ENCODE measurements around the gene TRHDE.

Gene TRHDE

DNA sequence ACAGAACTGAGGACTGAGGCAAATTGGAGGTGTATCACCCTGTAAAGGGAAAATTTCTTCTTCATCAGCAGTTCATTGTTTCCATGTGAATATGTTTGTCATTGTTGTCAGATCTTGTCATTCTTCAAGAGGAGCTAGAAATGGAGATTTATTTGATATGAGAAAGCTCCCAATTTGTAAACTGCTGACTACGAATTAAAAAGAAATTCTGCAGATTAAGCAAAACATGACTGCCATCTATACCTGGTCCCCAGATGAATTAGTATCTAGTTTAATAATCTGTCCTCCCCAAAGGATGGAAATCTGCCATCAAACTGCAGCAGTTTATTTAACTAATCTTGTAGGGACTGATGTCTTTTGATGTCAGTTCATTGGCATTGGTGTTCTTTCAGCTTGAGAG is 162.8 kb downstream of the TRHDE start:
- no peak for DNase-seq

DNA sequence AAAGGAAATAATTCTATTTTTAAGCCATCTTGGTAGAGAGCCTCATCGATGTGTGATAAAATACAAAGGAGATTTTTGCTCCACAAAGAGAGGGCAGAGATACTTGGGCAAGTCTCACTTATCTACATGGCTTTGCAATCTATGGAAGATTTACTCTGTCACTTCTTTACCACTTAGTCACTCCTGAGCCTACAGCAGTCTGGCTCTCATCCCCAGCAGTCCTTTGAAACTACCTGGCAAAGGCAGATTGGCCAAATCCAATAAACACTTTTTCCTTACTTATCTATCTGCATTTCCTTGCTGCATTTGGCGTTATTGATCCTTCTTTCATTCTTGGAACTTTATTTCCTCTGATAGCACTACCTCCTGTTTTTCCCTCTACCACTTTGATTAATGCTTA is 170.0 kb downstream of the TRHDE start:
- no peak for DNase-seq

GRCh38 chr12:72444125-72444524 is 172.0 kb downstream of the TRHDE start:
- DNase-seq = no peak

DNA sequence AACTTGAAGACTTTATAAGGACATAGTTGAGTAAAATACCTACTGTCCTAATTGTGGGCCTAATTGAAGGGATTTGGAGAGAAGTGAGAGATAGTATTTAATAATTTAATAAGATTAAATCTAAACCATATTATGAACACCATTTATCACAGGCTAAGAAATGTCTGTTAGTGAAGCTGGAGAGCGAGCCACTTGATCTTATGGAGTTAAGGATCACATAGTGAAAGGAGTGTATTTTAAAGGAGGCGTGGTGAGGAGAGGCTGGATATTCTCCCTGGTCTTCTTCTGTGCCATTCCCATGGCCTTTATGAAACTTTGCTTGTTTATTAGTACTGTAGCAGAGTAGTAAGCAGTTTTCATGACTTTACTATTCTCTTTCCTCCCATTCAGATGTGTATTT is 172.4 kb downstream of the TRHDE start:
- DNase-seq = no peak

GRCh38 chr12:72448089-72448488 is 175.9 kb downstream of the TRHDE start:
- DNase-seq = no peak

DNA sequence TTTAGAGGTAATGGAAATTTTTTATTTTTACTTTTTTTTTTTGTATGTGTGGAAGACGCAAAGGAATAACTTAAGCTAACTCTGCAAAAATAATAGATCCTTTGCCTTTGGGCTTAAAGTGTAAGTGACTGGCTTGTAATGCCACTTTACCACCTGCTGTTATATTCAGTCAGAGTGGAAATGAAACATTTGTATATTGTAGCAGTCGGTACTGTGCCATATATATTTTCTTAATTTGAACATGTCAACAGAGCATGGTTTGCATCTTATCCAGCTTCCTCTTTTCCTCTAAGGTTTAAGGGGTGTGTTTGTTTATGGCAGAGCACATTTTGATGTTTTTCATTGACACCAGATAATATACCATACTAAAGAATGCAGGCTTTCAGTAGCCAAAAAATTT is 176.6 kb downstream of the TRHDE start:
- no peak for DNase-seq

DNA sequence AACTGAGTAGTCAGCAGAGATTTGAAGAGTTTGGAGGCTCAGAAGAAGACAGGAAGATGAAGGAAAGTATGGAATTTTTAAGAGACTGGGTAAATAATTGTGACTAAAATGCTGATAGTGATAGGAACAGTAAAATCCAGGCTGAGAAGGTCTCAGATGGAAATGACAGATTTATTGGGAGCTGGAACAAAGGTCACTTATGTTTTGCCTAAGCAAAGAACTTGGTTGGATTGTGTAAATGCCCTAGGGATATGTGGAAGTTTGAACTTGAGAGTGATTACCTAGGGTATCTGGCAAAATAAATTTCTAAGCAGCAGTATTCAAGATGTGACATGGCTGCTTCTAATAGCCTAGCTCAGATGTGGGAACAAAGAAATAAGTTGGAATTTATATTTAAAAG is 180.9 kb downstream of the TRHDE start:
- no peak for DNase-seq

DNA sequence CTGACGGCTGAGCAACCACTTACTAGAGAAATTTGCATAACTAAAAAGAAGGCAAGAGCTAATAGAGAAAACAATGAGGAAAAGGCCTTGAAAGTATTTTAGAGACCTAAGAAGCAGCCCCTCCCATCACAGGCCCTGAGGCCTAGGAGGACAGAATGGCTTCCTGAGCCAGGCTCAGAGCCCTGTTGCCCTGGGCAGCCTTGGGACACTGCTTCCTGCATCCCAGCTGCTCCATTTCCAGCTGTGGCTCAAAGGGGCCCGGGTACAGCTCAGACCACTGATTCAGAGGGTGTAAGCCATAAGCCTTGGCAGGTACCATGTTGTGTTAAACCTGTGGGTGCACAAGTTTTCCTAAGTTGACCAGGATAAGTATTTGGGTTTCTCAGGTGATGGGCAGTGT is 181.4 kb downstream of the TRHDE start:
- no peak for DNase-seq

GRCh38 chr12:72464471-72464870 is 192.3 kb downstream of the TRHDE start:
- no peak for DNase-seq

DNA sequence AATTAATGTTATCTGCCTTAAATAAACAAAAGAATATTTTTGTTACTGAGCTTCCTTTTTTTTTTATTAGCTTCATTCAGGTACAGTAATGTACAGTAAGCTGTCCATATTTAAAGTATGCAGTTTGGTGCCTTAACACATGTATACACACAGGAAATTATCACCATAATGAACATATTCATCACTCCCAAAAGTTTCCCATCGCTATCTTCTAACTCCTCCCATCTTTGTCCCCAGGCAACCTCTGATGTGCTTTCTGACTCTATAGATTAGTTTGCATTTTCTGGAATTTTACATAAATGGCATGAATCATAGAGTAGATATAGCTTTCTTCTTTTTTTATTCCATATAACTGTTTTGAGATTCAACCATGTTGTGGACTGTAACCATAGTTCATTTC is 193.0 kb downstream of the TRHDE start:
- DNase-seq = no peak

DNA sequence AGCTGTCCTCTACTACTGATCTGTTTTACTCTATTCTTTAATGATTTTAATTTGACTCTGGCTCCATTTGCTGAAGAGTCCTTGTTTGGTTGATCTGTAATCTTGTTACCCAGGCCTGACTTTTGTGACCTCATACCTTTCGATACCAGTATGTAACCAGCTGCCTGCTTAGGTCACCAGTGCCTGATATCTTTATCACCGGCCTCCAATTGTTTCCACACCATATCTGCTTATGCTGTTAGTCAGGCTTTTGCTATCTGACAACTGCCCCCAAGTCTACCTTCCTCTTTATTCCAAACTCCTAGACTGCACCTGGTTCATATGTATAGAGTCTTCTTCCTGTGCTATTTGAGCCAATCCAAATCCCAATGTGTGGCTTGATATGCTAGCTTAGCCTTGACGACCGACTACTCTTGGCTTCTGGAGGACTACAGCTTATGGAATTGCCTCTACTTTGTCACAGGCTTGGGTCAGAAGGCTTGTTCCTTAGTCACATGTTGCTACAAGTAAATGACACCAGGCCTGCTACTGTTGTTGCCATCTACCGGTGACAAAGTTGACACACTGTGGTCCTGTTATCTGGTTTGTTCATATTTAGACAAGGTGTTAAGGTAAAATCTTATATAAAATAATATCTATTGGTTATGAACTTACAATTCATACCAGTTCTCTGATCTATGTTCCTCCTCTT is 193.9 kb downstream of the TRHDE start:
- DNase-seq = no peak

GRCh38 chr12:72467985-72468384 is 195.8 kb downstream of the TRHDE start:
- no peak for DNase-seq

DNA sequence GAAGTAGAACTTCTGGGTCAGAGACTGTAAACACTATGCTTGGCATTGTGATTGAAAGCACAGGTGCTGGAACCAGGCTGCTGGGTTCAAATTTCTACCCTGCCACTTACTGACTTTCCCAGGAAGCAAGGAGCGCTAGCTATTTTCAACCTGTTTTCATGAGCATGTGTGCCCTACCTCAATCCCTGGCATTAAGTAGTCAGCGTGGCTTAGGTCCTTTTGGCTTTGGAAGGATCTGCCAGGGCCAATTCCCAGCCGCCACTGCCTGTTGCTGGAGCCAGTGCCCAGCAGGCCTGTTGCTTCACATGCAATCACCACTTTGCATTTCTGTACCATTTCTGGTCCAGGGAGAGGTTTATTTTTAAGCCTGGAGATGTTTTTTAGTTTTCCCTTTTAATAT is 196.3 kb downstream of the TRHDE start:
- DNase-seq = no peak

- DNase-seq = no peak
Observed at GRCh38 chr12:72471806-72472205, 199.6 kb downstream of the TRHDE start.

DNA sequence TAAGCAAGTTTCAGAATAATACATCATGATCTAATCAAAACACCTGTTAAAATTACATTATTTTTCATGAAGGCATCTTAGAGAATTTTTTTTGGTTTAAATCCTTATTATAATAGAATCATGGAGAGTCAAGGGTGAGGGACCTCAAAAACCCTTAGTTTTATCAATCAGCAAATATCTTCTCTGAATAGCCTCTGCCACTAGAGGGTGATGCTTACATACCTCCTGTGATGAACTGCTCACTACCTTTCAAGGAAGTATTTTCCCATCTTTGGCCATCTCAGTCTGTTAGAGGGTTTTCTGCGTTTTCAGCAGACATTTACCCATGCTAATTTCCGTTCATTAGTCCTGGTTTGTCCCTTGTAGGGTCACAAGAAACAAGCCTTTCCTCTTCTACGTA is 200.2 kb downstream of the TRHDE start:
- DNase-seq = no peak

DNA sequence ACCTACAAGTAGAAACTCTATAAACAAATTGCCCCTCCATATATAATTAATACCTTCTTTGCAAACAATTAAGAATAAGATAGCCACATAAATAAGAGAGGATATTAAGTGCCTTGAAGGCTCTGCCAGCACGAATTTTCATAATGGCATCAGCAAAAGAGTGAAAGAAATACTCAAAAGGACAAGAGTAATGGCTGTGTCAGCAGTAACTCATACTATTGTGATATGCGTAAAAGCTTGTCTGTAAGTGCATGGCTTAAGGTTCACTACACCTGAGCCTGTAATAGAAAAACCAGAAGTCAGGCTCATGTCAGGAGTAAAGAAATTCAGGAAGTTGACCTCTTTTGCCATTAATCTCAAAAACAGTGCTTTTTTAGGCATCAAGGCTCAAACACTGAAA is 204.1 kb downstream of the TRHDE start:
- no peak for DNase-seq

- no peak for DNase-seq
Observed at GRCh38 chr12:72485017-72485701, 213.0 kb downstream of the TRHDE start.

GRCh38 chr12:72491426-72491825 is 219.3 kb downstream of the TRHDE start:
- DNase-seq = no peak

DNA sequence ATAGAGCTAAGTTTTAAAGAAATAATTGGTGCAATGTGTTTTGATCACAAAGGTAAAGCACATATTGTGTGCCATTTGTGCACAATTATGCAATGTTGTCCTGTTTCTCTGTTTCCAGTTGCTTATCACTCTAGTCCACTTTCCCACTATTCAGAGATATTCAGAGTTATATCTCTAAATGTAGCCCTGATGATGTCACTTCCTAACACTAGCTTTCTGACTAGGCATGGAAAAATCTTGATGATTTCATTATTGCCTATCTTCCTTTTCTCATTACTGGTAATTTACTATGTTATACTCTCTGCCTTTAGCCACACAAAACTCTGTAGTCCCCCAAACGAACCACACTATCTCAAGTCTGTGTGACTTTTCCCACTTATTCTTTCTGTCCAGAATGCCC is 221.2 kb downstream of the TRHDE start:
- no peak for DNase-seq

- no peak for DNase-seq
Observed at GRCh38 chr12:72498354-72498753, 226.2 kb downstream of the TRHDE start.

DNA sequence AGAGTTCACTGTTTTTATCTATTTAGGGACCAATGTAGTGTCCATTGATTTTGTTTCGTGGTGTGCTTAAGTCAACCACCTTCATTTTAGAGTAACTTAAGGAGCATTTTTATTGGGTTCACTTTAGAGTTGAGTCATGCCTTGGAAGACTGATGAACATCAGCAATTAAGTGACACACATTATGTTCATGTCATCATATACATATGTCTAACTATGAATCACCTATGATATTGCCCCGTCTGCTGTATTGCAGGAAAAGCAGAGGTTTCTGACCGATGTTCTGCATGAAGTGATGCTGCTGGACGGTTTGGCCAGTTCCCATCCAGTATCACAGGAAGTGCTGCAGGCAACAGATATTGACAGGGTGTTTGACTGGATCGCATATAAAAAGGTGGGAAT is 227.1 kb downstream of the TRHDE start:
- no peak for DNase-seq

DNA sequence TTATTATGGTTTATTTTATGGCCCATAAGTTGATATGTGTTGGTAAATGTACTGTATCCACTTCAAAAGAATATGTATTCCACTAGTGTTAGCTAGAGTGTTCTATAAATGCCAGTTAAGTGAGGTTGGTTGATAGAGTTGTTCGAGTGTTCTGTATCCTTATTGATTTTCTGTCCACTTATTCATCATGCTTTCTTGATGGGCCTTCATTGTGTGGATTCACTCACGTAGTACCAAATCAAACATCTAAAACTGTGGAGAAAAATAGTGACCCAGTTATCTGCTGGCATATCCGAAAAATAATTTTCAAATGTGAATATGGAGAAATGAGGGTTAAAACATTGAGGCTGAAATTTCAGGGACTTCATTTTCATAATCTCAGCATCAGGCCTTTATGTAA is 230.4 kb downstream of the TRHDE start:
- no peak for DNase-seq

GRCh38 chr12:72505227-72505626 is 233.1 kb downstream of the TRHDE start:
- DNase-seq = no peak

DNA sequence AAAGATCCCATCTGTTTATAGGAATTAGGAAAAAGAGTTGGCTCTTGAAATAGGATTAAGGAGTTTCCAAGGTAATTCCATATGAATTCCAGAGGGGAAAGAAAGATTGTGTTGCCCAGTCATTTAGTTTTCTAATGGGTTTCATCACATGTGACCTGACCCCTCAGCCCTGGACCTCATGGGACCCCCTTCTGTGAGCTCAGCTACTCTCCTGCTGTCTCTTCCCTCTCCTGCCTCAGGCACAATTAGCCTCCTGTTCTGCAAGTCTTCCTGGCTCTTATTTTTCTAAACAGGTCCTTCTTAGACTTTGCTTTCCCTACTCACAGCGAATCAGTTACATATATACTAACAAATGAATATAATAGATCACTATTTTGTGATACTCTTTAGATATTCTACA is 237.7 kb downstream of the TRHDE start:
- no peak for DNase-seq
